Neural progenitor cell (in vitro differentiated cells): Measurements from ENCODE around the gene FAF1. TPM values are rescaled to one million over a fixed set of nuclear protein-coding genes. Genes with fewer than 3 reads are reported as not detected.

ENCODE experiments used
- DNase-seq: peaks from one replicate; pipeline ENCODE4 v3.0.0-alpha.2; 2016; ENCODE audit warnings: low spot score
- H2AFZ ChIP-seq: fragments of 200-600 bp; sonication (generic); replicated peaks from 2 replicates; pipeline ENCODE4 v1.6.1; 2016; ENCODE audit warnings: antibody characterized with exemption
- H3F3A ChIP-seq: fragments of 200-600 bp; sonication (generic); 2 replicates; pipeline ENCODE4 v1.6.1; 2016; ENCODE audit warnings: antibody characterized with exemption, low read depth
- H3K27ac ChIP-seq: fragments of 200-600 bp; sonication (generic); 2 replicates; pipeline ENCODE4 v1.5.1; 2016; ENCODE audit warnings: mild to moderate bottlenecking
- H3K27me3 ChIP-seq: fragments of 200-600 bp; sonication (generic); 2 replicates; pipeline ENCODE4 v1.6.1; 2016; ENCODE audit warnings: mild to moderate bottlenecking, moderate library complexity
- H3K36me3 ChIP-seq: fragments of 200-600 bp; sonication (generic); 2 replicates; pipeline ENCODE4 v1.5.1; 2016
- H3K4me1 ChIP-seq: fragments of 200-600 bp; sonication (generic); 2 replicates; pipeline ENCODE4 v1.6.1; 2016; ENCODE audit warnings: mixed run types
- H3K4me2 ChIP-seq: fragments of 200-600 bp; sonication (generic); 2 replicates; pipeline ENCODE4 v1.6.1; 2016
- H3K4me3 ChIP-seq: fragments of 200-600 bp; sonication (generic); 2 replicates; pipeline ENCODE4 v1.5.1; 2016
- H3K79me2 ChIP-seq: fragments of 200-600 bp; sonication (generic); 2 replicates; pipeline ENCODE4 v1.6.1; 2016; ENCODE audit warnings: low read depth
- H3K9ac ChIP-seq: fragments of 200-600 bp; sonication (generic); 2 replicates; pipeline ENCODE4 v1.6.1; 2016
- H3K9me3 ChIP-seq: fragments of 200-600 bp; sonication (generic); 2 replicates; pipeline ENCODE4 v1.5.1; 2016; ENCODE audit warnings: low read depth
- H4K20me1 ChIP-seq: fragments of 200-600 bp; sonication (generic); 2 replicates; pipeline ENCODE4 v1.6.1; 2016; ENCODE audit warnings: low read depth
- H3K27ac Mint-ChIP-seq: 3 replicates; pipeline ENCODE4 v1.8.0; 2021; ENCODE audit warnings: mixed read lengths
- H3K27me3 Mint-ChIP-seq: 2 replicates; pipeline ENCODE4 v1.8.0; 2022; ENCODE audit warnings: low read depth, mild to moderate bottlenecking, inconsistent platforms, moderate library complexity, mixed read lengths; ENCODE audit not compliant: insufficient read depth
- H3K36me3 Mint-ChIP-seq: 3 replicates; pipeline ENCODE4 v1.8.0; 2021; ENCODE audit warnings: mixed read lengths
- H3K4me1 Mint-ChIP-seq: 3 replicates; pipeline ENCODE4 v1.8.0; 2021; ENCODE audit warnings: mixed read lengths
- H3K4me3 Mint-ChIP-seq: 3 replicates; pipeline ENCODE4 v1.8.0; 2021; ENCODE audit warnings: mild to moderate bottlenecking, moderate library complexity, mixed read lengths
- H3K9me3 Mint-ChIP-seq: 3 replicates; pipeline ENCODE4 v1.8.0; 2020; ENCODE audit warnings: mixed read lengths
- EZH2 ChIP-seq: fragments of 200-600 bp; sonication (generic); IDR thresholded peaks from 2 replicates; pipeline ENCODE4 v1.6.1; 2017; ENCODE audit warnings: antibody characterized with exemption, mild to moderate bottlenecking, moderate library complexity
- EZH2phosphoT487 ChIP-seq: fragments of 200-600 bp; sonication (generic); IDR thresholded peaks from 2 replicates; pipeline ENCODE4 v1.6.1; 2017; ENCODE audit warnings: antibody characterized with exemption
- total RNA-seq: library from RNA; depleted of rRNA; stranded (reverse); fragments of >200 nt; gene quantifications from 2 replicates; pipeline ENCODE4 v1.2.3, GENCODE V29; 2015; ENCODE audit warnings: low replicate concordance
- TF ChIP-seq, protein P1 (sequence below): fragments of 200-600 bp; sonication (generic); IDR thresholded peaks from 2 replicates; pipeline ENCODE4 v1.5.1; 2017; ENCODE audit warnings: antibody characterized with exemption, mild to moderate bottlenecking

Gene FAF1
- total RNA-seq, 1 donor from 2014 or later = 103 TPM

DNA sequence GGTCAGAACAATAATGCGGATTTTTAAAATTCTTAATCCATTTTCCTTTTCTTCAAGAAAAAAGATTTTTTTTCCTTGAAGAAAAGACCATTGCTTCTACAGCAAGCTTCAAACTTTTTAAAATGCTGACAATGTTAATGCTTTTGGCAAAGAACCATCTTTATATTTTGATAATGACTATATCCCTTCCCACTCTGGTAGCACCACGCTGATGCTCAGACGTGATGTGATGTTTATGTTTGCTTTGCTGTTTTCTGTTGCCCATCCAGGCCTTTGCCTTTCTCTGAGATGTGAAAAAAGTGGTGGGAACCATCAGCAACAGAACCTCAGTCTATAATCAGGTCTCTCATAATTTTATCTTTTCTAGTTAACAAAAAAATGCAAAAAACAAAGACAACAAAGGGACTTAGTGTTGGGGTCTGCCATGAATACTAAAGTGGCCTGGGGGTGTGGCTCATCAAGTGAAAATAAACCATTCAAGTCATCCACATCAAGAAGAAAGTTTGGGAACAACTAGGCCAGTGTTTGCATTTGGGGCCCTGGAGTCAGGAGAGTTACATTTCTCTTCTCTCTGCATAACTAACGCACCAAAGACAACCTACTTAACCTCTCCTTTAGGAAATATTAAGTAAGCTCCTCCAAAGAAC, 292.2 kb downstream of the FAF1 start:
- no peaks in the 10 kb centered on the region for H3K27me3 ChIP-seq
- Mint-ChIP-seq H3K36me3 (no peaks in the 10 kb centered on the region), H3K4me1 (peaks cover 29% of the 10 kb centered on the region), H3K9me3 (no peaks in the 10 kb centered on the region), H3K27ac (peak overlapping the region; percentile 68), H3K27me3 (peaks cover under 1% of the 10 kb centered on the region), H3K4me3 (no peak overlapping the region)
- no peak overlapping the region for H3K9ac ChIP-seq
- H3K9me3 ChIP-seq = no peaks in the 10 kb centered on the region
- no peaks in the 10 kb centered on the region for H3K79me2 ChIP-seq
- peak overlapping the region; percentile 83 for H3K27ac ChIP-seq
- TF ChIP-seq EZH2phosphoT487 (no peak), EZH2 (no peak)
- TF ChIP-seq, protein P1, sequence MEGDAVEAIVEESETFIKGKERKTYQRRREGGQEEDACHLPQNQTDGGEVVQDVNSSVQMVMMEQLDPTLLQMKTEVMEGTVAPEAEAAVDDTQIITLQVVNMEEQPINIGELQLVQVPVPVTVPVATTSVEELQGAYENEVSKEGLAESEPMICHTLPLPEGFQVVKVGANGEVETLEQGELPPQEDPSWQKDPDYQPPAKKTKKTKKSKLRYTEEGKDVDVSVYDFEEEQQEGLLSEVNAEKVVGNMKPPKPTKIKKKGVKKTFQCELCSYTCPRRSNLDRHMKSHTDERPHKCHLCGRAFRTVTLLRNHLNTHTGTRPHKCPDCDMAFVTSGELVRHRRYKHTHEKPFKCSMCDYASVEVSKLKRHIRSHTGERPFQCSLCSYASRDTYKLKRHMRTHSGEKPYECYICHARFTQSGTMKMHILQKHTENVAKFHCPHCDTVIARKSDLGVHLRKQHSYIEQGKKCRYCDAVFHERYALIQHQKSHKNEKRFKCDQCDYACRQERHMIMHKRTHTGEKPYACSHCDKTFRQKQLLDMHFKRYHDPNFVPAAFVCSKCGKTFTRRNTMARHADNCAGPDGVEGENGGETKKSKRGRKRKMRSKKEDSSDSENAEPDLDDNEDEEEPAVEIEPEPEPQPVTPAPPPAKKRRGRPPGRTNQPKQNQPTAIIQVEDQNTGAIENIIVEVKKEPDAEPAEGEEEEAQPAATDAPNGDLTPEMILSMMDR = no peak
- DNase-seq = no peak
- H3K4me1 ChIP-seq = peaks cover 29% of the 10 kb centered on the region
- peak overlapping the region; percentile 63 for H3K4me2 ChIP-seq
- H4K20me1 ChIP-seq = no peaks in the 10 kb centered on the region
- no peaks in the 10 kb centered on the region for H3K36me3 ChIP-seq
- H3K4me3 ChIP-seq = no peak overlapping the region
- H3F3A ChIP-seq = peaks cover 25% of the 10 kb centered on the region
- H2AFZ ChIP-seq = no peak overlapping the region

DNA sequence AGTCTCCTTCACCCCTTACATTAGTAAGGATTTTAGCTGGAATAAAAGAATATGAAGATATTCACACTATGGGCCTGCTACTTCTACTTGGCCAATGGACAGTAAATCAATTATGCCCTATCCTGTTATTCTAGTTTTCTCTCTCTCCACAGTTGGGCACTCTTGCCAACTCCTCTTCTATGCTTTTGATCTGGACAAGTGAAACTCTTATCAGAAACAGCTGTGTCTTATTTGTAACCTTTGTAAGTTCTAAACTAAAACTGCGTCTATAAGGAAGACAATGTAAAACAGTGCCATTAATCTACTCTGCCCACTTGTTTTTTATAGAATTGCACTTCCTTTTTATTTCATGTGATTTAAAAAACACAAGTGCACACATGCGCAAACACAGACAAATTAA, 292.8 kb downstream of the FAF1 start:
- Mint-ChIP-seq H3K4me3 (no peak overlapping the region), H3K27ac (no peak overlapping the region), H3K36me3 (no peaks in the 10 kb centered on the region), H3K27me3 (peaks cover 2% of the 10 kb centered on the region), H3K4me1 (peaks cover 29% of the 10 kb centered on the region), H3K9me3 (no peaks in the 10 kb centered on the region)
- no peak for DNase-seq
- H3K27me3 ChIP-seq = no peaks in the 10 kb centered on the region
- no peaks in the 10 kb centered on the region for H4K20me1 ChIP-seq
- no peak overlapping the region for H2AFZ ChIP-seq
- H3K4me1 ChIP-seq = peaks cover 30% of the 10 kb centered on the region
- no peak overlapping the region for H3K4me3 ChIP-seq
- no peaks in the 10 kb centered on the region for H3K79me2 ChIP-seq
- no peaks in the 10 kb centered on the region for H3K9me3 ChIP-seq
- peak overlapping the region; percentile 63 for H3K4me2 ChIP-seq
- peak overlapping the region; percentile 83 for H3K27ac ChIP-seq
- H3K9ac ChIP-seq = no peak overlapping the region
- H3F3A ChIP-seq = peaks cover 25% of the 10 kb centered on the region
- no peaks in the 10 kb centered on the region for H3K36me3 ChIP-seq
- TF ChIP-seq EZH2 (no peak), EZH2phosphoT487 (no peak)
- TF ChIP-seq, protein P1 = no peak

DNA sequence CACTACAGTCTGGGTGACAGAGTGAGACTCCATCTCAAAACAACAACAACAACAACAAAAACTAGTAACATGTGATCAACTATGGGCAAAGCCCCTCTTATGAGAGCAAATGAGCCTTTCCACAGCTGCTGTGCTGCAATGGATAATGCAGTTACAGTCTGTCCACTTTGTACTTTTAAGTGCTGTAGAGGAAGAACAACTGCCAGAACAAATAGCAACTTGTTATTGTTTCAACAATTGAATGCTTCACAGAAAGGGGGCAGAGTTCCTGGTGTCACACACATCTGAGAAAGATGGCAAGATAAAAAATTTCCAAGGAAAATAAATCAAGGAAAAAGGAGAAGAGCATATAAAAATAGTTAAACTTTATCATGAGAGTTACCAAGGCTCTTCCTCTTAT, 293.2 kb downstream of the FAF1 start:
- no peaks in the 10 kb centered on the region for H3K9me3 Mint-ChIP-seq
- H3K4me3 Mint-ChIP-seq = no peak overlapping the region
- no peak overlapping the region for H3K4me2 ChIP-seq
- H3K4me3 ChIP-seq = no peak overlapping the region
- no peaks in the 10 kb centered on the region for H3K36me3 ChIP-seq
- TF ChIP-seq, protein P1 = peak; percentile 6
- TF ChIP-seq EZH2phosphoT487 = no peak
- H3K27ac ChIP-seq = peak overlapping the region; percentile 25
- no peak for DNase-seq
- no peaks in the 10 kb centered on the region for H3K9me3 ChIP-seq
- H3K36me3 Mint-ChIP-seq = no peaks in the 10 kb centered on the region
- peaks cover 33% of the 10 kb centered on the region for H3K4me1 Mint-ChIP-seq
- no peaks in the 10 kb centered on the region for H3K79me2 ChIP-seq
- no peak overlapping the region for H2AFZ ChIP-seq
- peaks cover 25% of the 10 kb centered on the region for H3F3A ChIP-seq
- H3K27me3 Mint-ChIP-seq = peaks cover 2% of the 10 kb centered on the region
- H3K9ac ChIP-seq = no peak overlapping the region
- H4K20me1 ChIP-seq = no peaks in the 10 kb centered on the region
- H3K4me1 ChIP-seq = peaks cover 35% of the 10 kb centered on the region
- H3K27ac Mint-ChIP-seq = no peak overlapping the region
- H3K27me3 ChIP-seq = no peaks in the 10 kb centered on the region
